NCI-H2227 (cell line): ENCODE measurements around the gene ASTN1.

ENCODE experiments used
- DNase-seq: peaks from one replicate; lab custom pipeline; 2025; ENCODE audit not compliant: unreplicated experiment; lab: John Stamatoyannopoulos, UW

ASTN1 gene

DNA sequence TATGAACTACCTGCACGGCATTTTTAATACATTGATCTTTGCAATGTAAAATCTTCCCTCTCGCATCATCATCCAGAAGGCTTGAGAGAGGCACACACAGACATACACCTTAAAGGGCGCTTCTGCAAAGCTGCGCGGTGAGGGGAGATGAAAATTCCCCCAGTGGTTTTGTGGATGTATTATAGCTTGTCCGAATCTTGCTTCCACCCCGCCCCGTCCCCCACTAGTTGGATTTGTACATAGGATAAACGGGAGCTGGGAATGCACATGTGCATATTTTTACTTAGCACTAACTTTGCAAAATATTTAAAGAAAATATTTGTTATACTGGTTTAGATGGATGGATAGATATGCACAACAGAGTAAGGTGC, 542 bp upstream of the ASTN1 start:
- no peak for DNase-seq

DNA sequence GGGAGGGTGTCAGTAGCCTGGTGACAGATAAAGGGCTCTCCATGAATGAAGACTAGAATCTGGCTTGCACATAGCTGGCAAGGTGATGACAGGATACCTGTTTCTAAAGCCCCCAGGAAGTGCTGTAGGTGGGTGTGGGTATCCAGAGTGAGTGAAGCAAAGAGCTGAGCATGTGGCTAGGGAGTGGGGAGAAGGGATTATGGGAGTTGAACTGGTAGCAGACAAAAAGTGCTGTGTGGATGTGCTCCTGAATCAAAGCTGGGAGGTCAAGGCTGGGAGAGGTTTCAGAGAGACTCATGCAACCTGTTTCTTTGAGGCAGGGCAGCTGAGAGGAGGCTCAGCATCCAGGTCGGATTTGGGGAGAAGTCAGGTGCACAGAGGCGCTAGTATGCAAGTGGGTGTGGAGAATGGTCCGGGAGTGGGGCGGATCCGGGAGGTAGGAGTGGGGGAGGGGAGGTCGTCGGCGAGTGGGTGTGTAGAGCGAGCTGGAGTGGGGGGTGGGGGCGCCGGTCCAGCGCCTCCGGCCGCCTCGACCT, 600 bp downstream of the ASTN1 start:
- peak; percentile 47 for DNase-seq

GRCh38 chr1:177162243-177162642, 2.3 kb downstream of the ASTN1 start:
- DNase-seq, result peak; percentile 27

GRCh38 chr1:177146499-177146898, 18.0 kb downstream of the ASTN1 start:
- DNase-seq, result no peak

GRCh38 chr1:177145106-177146070, 19.1 kb downstream of the ASTN1 start:
- DNase-seq, result no peak

- no peak for DNase-seq
Measured at GRCh38 chr1:177142791-177143271, 21.7 kb downstream of the ASTN1 start.

DNA sequence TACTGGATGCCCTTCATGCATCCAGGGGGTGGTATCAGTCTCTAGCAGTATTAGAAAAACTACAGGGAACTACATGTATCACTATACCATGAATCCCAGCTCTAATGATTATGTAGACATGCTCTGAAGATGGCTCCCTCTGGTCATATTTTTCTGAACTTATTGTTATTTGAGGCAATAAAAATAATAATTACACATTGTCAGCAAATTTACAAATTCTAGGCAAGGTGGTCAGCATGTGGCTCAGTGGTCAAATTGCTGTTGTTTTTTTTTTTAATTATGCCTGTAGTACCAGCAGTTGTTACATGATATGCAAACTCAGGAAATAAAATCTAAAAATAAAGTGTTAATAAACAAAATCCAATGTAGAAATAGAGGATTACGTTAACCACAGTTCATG, 22.5 kb downstream of the ASTN1 start:
- no peak for DNase-seq

DNA sequence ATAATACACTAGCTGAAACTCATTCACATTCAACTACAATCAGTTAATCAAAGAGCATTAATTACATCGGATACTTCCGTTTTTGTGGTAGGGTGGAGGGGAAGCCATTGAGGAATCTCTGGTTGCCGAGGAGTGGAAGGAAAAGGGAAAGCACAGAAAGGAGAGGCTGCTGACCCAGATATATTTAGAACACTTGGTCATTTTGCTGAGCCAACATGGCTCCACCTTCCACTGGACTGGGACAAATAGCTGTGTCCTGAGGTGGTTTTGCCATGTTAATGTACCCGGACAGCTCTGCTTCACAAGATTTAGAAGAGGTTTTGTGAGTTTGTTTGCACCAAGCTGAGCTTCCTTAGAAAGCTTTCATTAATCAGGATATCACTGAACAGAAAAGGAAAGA, 26.2 kb downstream of the ASTN1 start:
- DNase-seq, result no peak

DNA sequence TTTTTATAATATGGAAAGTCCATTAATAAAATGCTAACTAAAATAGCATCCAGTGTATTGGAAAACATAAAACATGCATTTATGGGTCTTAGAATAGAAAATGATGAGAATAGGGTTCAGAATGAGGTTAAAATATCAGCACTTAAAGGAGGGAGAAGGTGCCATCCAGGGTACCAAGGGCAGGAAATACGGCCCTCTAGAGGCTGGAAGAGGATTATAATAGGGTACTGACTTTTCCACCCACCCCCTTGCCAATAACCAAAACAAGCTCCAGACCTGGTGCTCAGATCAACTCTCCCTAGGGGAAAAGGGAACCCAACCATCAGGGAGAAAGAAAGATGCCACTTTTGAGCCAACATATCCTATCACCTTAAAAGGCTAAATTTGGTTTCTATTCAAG, 26.7 kb downstream of the ASTN1 start:
- no peak for DNase-seq

GRCh38 chr1:177135250-177135649, 29.3 kb downstream of the ASTN1 start:
- no peak for DNase-seq

- peak; percentile 19 for DNase-seq
Measured at GRCh38 chr1:177133977-177134538, 30.5 kb downstream of the ASTN1 start.

DNA sequence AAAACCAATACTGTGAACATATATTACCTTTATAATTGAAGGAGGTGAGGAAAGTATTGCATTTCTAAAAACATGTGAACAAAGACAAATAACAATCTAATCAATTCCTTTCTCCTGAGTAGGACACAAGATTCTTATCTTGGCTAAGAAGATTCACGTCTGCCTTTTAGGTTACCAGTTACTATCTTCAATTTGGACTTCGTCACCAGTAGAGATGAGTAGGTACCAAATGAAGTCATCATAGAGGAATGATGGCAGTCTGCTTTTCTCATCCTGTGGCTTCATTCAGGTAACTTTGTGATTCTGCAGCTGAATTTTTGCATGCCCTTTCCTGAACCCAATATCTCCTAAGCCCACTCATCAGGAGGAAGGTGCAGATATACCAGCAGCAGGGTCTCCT, 32.4 kb downstream of the ASTN1 start:
- DNase-seq, result no peak

- DNase-seq, result no peak
Measured at GRCh38 chr1:177131723-177132122, 32.8 kb downstream of the ASTN1 start.

DNA sequence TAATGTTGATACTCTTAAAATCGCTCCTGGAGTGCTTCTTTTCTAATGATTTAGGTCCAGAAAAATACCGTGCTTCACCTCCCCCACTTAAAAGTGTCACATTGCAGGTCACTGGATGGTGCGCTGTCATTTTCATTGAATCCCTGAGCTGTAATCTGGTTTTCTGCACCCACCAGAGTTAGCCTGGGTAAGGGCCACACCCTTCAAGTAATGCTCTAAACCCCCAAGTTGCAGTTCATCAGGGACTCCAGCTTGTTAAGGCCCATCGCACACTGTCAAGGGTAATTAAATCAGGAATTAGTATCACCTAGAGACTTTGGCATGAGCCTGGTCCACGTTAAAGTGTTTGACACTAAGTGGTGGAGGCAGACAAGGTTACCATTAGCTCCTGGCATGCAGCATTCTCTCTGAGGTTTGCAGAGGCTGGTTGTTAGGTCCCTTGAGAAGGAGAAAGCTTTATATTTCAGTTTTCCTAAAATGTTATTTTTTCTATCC, 34.0 kb downstream of the ASTN1 start:
- DNase-seq, result no peak

- no peak for DNase-seq
Measured at GRCh38 chr1:177128665-177129281, 35.7 kb downstream of the ASTN1 start.

DNA sequence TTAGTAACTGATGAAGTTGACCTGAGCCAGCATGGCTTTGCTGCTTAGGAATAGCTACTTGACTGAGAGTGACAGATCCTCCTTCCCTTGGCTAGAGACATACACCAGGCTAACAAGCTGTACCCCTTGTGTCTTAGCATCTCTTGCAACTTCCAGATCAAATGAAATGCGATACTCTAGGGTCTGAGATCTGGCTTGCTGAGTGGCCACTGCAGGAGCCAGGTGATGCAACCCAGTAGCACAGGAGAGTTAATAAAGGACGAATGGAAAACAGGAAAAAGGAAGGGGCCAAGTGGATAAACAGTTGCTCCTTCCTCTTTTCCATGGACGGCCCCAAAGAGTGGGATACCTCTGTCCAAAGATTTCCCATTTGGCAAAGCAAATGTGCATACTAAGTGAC, 38.2 kb downstream of the ASTN1 start:
- no peak for DNase-seq

GRCh38 chr1:177124577-177125278, 39.8 kb downstream of the ASTN1 start:
- no peak for DNase-seq

DNA sequence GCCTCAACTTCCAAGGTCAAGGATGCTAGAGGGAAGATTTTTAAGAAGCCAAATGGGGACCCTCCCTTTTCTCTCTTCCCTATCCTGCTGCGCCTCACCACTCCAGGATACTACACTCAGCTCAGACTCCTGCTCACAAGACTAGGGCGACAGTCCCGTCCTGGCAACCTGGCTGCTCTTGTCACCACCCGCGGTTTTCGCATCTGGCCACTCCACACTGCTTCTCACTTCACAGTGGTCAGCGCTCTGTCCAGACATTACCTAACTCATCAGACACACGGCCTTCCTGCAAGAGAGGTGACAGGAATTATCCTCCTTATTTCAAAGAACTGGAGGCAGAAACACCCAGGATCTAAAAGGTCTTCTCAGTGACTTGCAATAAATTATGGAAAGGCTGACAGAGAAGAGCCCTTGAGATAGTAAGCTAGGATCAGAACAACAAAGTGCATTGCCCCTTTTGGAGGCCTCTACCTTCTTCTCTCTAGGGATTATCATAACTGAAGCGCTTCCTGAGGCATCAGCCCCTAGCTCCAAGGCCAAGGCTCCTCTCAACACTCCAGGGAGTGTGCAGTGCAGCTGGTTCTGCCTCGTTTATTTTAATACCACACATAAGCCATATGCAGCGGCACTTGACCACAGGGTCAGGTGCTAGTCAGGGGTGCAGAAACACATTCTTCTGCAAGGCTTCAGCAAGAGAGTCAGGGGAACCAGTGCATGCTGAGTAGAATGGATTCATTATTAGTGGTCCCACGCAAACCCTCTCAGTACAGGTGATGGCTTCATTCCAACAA, 41.9 kb downstream of the ASTN1 start:
- DNase-seq, result no peak

DNA sequence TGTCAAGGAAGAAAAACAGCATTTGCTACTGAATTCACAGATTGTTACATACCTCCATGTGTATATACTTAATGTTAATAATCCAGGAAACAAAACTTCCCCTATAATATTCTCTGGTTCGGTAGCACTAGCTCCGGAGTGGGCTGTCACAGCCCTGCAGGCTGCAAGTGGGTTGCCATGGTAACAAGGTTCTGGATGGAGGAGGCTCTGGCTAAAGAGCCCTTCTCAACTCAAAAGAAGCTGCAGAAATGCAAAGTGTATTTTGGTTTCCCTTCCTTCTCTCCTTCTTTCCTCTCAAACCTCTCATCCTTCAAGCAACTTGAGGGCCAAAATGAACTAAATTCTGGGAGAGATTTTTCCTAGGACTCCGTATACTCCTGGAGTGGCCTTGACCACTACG, 45.2 kb downstream of the ASTN1 start:
- DNase-seq, result peak; percentile 84

- no peak for DNase-seq
Measured at GRCh38 chr1:177118901-177119300, 45.6 kb downstream of the ASTN1 start.
